SU-DHL-6 (cell line): ENCODE results near the gene RGPD8.

Experiments used
- CTCF ChIP-seq: fragments of 200-600 bp; sonication (generic); IDR thresholded peaks from one replicate; pipeline ENCODE4 v1.5.1; 2017; ENCODE audit warnings: antibody characterized with exemption, mild to moderate bottlenecking, low read length, moderate library complexity; ENCODE audit not compliant: insufficient read depth, poor library complexity, severe bottlenecking
- EZH2phosphoT487 ChIP-seq: fragments of 200-600 bp; sonication (generic), shearing (Covaris generic); conservative IDR thresholded peaks from 2 replicates; pipeline ENCODE4 v1.6.1; 2018; ENCODE audit warnings: mild to moderate bottlenecking, antibody characterized with exemption, low read length, moderate library complexity, mixed read lengths

- TF ChIP-seq CTCF (no peak), EZH2phosphoT487 (no peak)
Measured at GRCh38 chr2:112451317-112451716, 17.9 kb upstream of the RGPD8 start.
